ENCODE data around the gene XAGE2. TPM values are rescaled to one million over a fixed set of nuclear protein-coding genes. Genes with fewer than 3 reads are reported as not detected.
A peak's percentile ranks its signal among the peaks of the same experiment; 100 is the strongest.

The XAGE2 gene
- total RNA-seq, 1 donor: not detected

DNA sequence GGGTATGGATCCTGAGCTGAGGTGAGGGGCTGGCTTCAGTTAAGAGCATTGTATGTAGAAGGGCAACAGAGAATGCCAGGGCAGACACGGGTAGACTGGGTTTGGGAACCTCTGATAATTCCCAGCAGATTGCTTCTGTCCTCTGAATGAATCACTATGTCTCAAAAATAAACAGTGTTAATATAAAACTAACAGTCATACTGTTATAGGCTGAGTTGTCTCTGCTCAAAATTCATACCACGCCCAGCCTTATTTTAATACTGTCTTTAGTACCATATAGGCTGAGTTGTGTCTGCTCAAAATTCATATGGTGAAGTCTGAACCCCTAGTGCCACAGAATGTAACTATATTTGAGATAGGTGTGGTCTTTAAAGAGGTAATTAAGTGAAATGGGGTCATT is 10.0 kb downstream of the XAGE2 start:
- no peak for TF ChIP-seq CTCF (IDR thresholded peaks at IDR 0.05; ENCODE audit: insufficient read depth, low read length)
- H3K4me3 ChIP-seq (ENCODE audit: low read depth, low read length): no peak overlapping the region
- DNase-seq (ENCODE audit: low read depth): no peak

DNA sequence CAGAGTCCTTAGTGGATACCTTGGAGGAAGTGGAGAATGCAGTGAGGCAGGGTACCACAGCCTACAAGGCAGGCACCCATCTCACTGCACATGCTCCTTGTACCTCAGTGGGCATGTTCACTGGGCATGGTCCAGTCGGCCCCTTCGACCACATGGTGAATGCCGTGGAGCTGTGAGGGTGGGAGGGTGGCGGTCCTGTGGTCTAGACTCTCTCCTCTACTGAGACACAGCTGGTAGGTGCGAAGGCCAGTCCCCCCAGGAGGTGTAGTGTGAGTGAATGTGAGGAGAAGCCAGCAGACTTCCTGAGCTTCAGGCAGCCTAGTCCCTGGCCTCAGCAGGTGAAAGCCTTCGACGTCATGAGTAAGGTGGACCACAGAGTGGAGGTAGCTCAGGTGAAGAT is 12.2 kb downstream of the XAGE2 start:
- no peak overlapping the region for H3K4me3 ChIP-seq (ENCODE audit: low read depth, low read length)
- DNase-seq (ENCODE audit: low read depth): no peak
- TF ChIP-seq CTCF (IDR thresholded peaks at IDR 0.05; ENCODE audit: insufficient read depth, low read length): no peak

DNA sequence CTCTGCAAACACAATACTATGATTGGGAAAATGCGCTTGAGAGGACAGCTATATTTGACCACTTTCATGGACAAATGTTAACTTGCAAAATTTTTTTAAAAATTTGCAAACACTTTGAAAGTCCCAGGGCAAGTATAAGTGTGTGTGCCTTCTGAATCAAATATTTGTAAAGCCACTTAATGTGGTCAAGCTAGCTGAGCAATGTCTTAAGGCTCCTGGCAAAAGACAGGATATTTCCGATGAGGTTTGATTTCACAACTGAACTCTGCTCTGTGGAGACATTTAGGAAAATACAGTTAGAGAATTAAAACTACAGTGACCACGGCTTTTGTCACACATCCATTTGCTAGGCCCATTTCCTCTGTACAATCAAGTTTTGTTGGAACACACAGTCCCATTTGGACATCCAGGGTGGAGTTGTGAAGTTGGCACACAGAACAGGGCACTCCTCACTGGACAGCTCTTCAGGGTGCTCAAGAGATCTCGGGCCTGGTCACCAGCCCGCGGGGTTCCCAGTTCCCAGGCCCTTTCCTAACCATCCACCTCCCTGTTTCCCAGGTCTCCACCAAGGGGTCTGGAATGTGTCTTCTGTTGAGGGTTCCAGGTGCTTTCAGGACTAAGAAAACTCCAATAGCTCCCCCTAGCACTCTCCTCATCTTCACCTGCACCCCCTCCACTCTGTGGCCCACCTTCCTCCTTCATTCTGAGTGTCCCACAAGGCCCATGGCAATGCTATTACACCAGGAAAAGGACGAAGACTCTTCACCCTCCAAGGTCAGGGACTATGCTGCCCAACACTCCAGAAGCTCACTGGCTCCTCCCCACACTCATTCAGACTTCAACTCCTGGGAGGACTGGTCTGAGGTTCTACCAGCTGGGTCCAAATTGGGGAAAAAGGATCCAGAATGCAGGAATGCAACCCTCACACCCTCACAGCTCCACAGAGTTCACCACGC is 41.9 kb downstream of the XAGE2 start:
- no peak for TF ChIP-seq CTCF (IDR thresholded peaks at IDR 0.05; ENCODE audit: insufficient read depth, low read length)
- no peak overlapping the region for H3K4me3 ChIP-seq (ENCODE audit: low read depth, low read length)
- DNase-seq (ENCODE audit: low read depth): no peak

DNA sequence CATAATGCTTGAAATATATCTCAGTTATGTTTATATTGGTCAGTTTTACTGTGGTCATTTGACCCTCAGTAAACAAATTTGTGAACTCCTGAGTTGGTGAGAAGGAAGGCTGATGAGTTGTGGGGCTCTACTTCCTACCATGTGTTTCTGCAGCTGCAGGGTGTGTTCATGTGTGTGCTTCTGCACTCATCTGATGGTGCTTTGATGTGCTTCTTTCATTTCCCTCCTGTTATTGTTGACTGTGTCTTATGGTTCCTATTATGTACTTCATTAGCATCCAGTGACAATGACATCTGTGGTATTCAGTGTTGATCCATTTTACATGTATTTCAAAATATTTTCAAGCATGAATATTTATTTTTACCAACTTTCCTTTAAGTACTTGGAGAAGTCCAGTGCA is 46.5 kb downstream of the XAGE2 start:
- TF ChIP-seq CTCF (IDR thresholded peaks at IDR 0.05; ENCODE audit: insufficient read depth, low read length): no peak
- no peak overlapping the region for H3K4me3 ChIP-seq (ENCODE audit: low read depth, low read length)
- DNase-seq (ENCODE audit: low read depth): no peak

DNA sequence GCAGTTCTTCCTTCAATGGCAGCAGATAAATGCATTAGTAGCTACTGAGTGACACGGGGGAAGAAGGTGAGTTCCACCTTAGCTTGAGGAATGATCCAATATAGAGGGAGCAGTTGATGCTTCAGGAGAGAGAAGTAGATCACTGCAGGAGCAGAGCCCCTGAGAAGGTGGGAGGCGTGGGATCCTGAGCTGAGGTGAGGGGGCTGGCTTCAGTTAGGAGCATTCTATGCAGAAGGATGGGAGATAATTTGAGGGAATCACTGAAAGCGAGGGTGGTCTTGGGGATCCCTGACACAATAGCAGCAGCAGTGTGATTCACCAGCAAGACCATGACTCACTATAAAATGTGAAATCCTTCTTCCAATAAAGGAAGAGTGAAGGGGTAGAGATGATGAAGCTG is 48.0 kb downstream of the XAGE2 start:
- TF ChIP-seq CTCF (IDR thresholded peaks at IDR 0.05; ENCODE audit: insufficient read depth, low read length): no peak
- no peak overlapping the region for H3K4me3 ChIP-seq (ENCODE audit: low read depth, low read length)
- no peak for DNase-seq (ENCODE audit: low read depth)

DNA sequence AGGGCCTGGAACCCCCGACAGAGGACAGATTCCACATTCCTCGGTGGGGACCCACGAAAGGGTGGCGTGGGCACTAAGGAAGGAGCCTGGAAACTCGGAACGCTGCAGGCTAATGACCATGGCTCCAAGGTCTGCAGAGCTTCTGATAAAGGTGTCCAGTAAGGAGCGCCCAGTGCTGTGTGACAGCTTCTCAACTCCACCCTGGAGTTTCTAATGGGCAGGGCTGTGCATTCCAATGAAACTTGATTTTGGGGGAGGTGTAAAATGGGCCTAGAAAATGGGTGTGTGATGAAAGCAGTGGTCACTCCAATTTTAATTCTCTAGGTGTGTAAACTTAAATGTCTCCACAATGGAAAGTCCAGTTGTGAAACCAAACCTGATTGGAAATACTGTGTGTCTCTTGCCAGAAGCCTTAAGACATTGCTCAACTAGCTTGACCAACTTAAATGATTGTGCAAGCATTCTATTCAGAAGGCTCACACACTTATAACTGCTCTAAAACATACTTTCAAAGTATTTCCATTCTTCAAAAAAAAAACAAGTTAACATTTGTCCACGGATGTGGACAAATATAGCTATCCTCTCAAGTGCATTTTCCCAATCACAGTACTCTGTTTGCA is 52.1 kb downstream of the XAGE2 start:
- DNase-seq (ENCODE audit: low read depth): peak; percentile 78
- no peak overlapping the region for H3K4me3 ChIP-seq (ENCODE audit: low read depth, low read length)
- no peak for TF ChIP-seq CTCF (IDR thresholded peaks at IDR 0.05; ENCODE audit: insufficient read depth, low read length)

Data from fibroblast of the aortic adventitia (primary cell).